ENCODE results near the gene UNC50. TPM values are rescaled to one million over a fixed set of nuclear protein-coding genes. Genes with fewer than 3 reads are reported as not detected.

UNC50 gene
- total and polyA plus RNA-seq, 9 donors, result 32.2 to 58.8 (median 42.4) TPM

DNA sequence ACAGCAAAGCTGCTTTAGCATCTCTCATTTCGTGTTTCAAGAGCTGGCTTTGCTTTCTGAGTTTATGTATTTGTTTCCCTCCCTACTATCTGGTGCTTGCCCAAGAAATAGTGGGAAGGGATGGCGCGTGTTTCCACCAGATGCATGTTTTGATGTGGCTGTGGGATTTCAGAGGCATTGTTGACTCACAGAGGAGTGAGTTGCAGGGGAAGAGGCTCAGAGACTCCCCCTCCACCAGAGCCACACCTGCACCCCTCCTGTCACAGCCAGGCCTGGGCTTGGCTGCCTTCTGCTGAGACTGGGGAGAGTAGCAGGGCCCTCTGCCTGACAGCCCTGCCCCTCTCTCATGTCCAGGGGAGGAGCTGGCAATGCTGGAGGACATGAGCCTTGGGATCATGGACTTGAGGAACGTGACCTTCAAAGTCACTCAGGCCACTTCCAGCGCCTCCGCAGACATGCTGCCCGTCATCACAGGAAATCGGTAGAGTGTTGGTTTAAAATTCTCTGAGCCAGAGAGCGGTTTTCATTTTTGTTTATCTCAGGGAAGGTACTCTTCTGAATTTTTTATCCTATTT lies 43.0 kb upstream of the UNC50 start:
- no peaks in the 10 kb centered on the region for H3K27me3 ChIP-seq
- no peak for DNase-seq
- no peaks in the 10 kb centered on the region for H3K36me3 ChIP-seq
- intact Hi-C loops (cut with DNase I), result loop anchor here in 1 of 4 donors (10.0 kb wide), 1 partner anchor 151 kb away; no protein-coding TSS in a partner anchor
- TF ChIP-seq EP300 (IDR thresholded peaks at IDR 0.05) (no peak), CTCF (IDR thresholded peaks at IDR 0.05) (no peak), POLR2A (IDR thresholded peaks at IDR 0.05) (no peak)
- peaks cover 7% of the 10 kb centered on the region for H3K4me1 ChIP-seq (ENCODE audit: insufficient read depth)
- H3K4me3 ChIP-seq, result no peak overlapping the region
- WGBS, 3 donors, result 91 to 94% (median 92%) methylated on average over 9 of the region's 9 CpGs
- no peak overlapping the region for H3K27ac ChIP-seq
- H3K9me3 ChIP-seq, result no peaks in the 10 kb centered on the region

GRCh38 chr2:98565941-98566340 lies 42.4 kb upstream of the UNC50 start:
- no peak for TF ChIP-seq POLR2A (IDR thresholded peaks at IDR 0.05)
- TF ChIP-seq CTCF (IDR thresholded peaks at IDR 0.05), result no peak
- TF ChIP-seq EP300 (IDR thresholded peaks at IDR 0.05), result no peak
- Histone ChIP-seq H3K9me3 (no peaks in the 10 kb centered on the region), H3K27me3 (no peaks in the 10 kb centered on the region), H3K36me3 (no peaks in the 10 kb centered on the region), H3K27ac (no peak overlapping the region), H3K4me3 (no peak overlapping the region), H3K4me1 (ENCODE audit: insufficient read depth) (peaks cover 3% of the 10 kb centered on the region)
- no peak for DNase-seq
- 95 to 96% (median 96%) methylated on average over 19 of the region's 19 CpGs for WGBS, 3 donors
- intact Hi-C loops (cut with DNase I), result loop anchor here in 1 of 4 donors (10.0 kb wide), 1 partner anchor 151 kb away; no protein-coding TSS in a partner anchor

DNA sequence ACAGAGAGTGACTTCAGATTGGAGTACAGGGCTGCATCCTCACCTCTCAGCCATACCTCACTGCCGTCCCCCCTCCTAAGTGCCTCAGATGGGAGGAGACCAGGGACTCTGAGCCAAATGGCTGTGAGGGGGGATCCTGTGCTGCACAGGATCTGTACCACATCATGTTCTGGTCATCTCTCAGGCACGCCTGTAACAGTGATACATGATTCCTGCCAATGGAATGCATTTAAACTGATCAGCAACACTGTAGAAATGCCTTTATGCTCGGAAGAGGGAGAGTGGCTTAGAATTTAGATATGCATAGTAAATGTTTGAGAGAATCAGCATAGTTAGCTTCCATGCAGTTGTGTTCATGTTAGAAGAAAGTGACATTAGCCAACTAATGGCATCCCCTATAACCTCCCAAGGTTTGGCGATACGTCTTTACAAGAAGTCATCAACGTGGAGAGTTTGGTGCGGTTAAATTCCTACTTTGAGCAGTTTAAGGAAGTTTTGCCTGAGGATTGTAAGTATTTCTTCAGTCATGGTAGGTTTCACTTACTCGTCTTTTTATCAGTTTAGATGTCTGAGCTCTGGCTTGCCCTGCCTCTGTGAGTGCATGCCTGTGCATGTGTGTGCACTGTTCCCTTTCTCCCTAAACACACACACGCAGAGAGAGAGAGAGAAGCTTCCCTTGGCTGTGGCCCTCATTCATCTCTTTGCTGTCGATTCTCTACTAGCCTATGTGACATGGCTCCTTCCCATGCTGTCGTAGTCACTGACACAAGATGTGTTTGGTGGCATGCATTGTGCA lies 40.0 kb upstream of the UNC50 start:
- no peaks in the 10 kb centered on the region for H3K36me3 ChIP-seq
- WGBS, 3 donors, result 95 to 96% (median 95%) methylated on average over 11 of the region's 11 CpGs
- no peak overlapping the region for H3K4me3 ChIP-seq
- no peak for DNase-seq
- H3K9me3 ChIP-seq, result no peaks in the 10 kb centered on the region
- H3K27ac ChIP-seq, result no peak overlapping the region
- TF ChIP-seq EP300 (IDR thresholded peaks at IDR 0.05) (no peak), CTCF (IDR thresholded peaks at IDR 0.05) (no peak), POLR2A (IDR thresholded peaks at IDR 0.05) (no peak)
- intact Hi-C loops (cut with DNase I), result loop anchor here in 1 of 4 donors (10.0 kb wide), 1 partner anchor 154 kb away; no protein-coding TSS in a partner anchor
- H3K27me3 ChIP-seq, result no peaks in the 10 kb centered on the region
- no peaks in the 10 kb centered on the region for H3K4me1 ChIP-seq (ENCODE audit: insufficient read depth)

- intact Hi-C loops (cut with DNase I), result loop anchor here in 1 of 4 donors (10.0 kb wide), 1 partner anchor 154 kb away; no protein-coding TSS in a partner anchor
Measured at GRCh38 chr2:98569197-98569793, 39.1 kb upstream of the UNC50 start.

More at GRCh38 chr2:98569197-98569793, 39.1 kb upstream of the UNC50 start:
- WGBS, 3 donors, result 71 to 74% (median 72%) methylated on average over 19 of the region's 19 CpGs
- Histone ChIP-seq H3K27me3 (no peaks in the 10 kb centered on the region), H3K4me1 (ENCODE audit: insufficient read depth) (no peaks in the 10 kb centered on the region), H3K36me3 (no peaks in the 10 kb centered on the region), H3K4me3 (no peak overlapping the region), H3K27ac (no peak overlapping the region), H3K9me3 (no peaks in the 10 kb centered on the region)
- peak in 3 of 5 donors; percentile 45 to 58 (median 52) for DNase-seq
- peak in 2 of 3 donors; percentile 17 to 30 for TF ChIP-seq CTCF (IDR thresholded peaks at IDR 0.05)
- TF ChIP-seq POLR2A (IDR thresholded peaks at IDR 0.05), result no peak

Measured in ovary (tissue), 9 donors.